Ovary (tissue), 3 donors: Measurements from ENCODE around the gene TMEM132D.

ENCODE experiments used
- CTCF ChIP-seq, 3 donors: fragments of 450-650 bp in 2 of 3; fragments of 200-600 bp in 1 of 3; IDR thresholded peaks; one replicate each; pipeline versions ENCODE4 v1.5.1 to v1.8.0; 2016 to 2022; ENCODE audit warnings: antibody characterized with exemption in 3 of 3, mild to moderate bottlenecking in 1 of 3
- EP300 ChIP-seq: sonication (generic); formaldehyde crosslinking; IDR thresholded peaks from one replicate; pipeline ENCODE4 v1.6.1; 2017; ENCODE audit warnings: antibody characterized with exemption
- POLR2A ChIP-seq: fragments of 450-650 bp; IDR thresholded peaks from one replicate; pipeline ENCODE4 v1.6.1; 2017; ENCODE audit warnings: antibody characterized with exemption, mild to moderate bottlenecking, moderate library complexity
- donor health status: DM: no; HTN: no; CAD: no.

- no peak for TF ChIP-seq EP300
- no peak for TF ChIP-seq CTCF (IDR thresholded peaks at IDR 0.05)
- no peak for TF ChIP-seq POLR2A
Measured at GRCh38 chr12:129150721-129151120, 753.1 kb downstream of the TMEM132D start.
